ENCODE data around the gene HMGN2. TPM values are rescaled to one million over a fixed set of nuclear protein-coding genes. Genes with fewer than 3 reads are reported as not detected.

HMGN2 gene
- total and polyA plus RNA-seq, 12 donors: 118 to 483 (median 308) TPM

GRCh38 chr1:26432793-26433192 is 39.4 kb upstream of the HMGN2 start:
- no peaks in the 10 kb centered on the region for H3K9me3 ChIP-seq (replicated peaks in 1 of 3)
- H3K36me3 ChIP-seq (replicated peaks in 1 of 2): peaks cover 0 to 19% of the 10 kb centered on the region in 2 donors
- peak overlapping the region in 3 of 4 donors; percentile 30 to 70 (median 60) for H3K4me3 ChIP-seq
- peaks cover 11 to 28% of the 10 kb centered on the region in 2 donors for H3K4me1 ChIP-seq (replicated peaks in 1 of 2)
- intact Hi-C loops (cut with DNase I): no loop called here
- TF ChIP-seq POLR2A (IDR thresholded peaks at IDR 0.05): no peak
- TF ChIP-seq CTCF (IDR thresholded peaks at IDR 0.05): no peak
- H3K27me3 ChIP-seq: no peaks in the 10 kb centered on the region
- 40 to 53% (median 45%) methylated on average over 3 of the region's 3 CpGs for WGBS, 4 donors
- DNase-seq: peak in 1 of 7 donors; percentile 45
- H3K27ac ChIP-seq: peak overlapping the region in 3 of 5 donors; percentile 30 to 74 (median 72)

- Histone ChIP-seq H3K27me3 (no peaks in the 10 kb centered on the region), H3K27ac (no peak overlapping the region), H3K36me3 (replicated peaks in 1 of 2) (peaks cover 0 to 34% of the 10 kb centered on the region in 2 donors), H3K4me3 (no peak overlapping the region), H3K4me1 (replicated peaks in 1 of 2) (peaks cover 11 to 28% of the 10 kb centered on the region in 2 donors), H3K9me3 (replicated peaks in 1 of 3) (no peaks in the 10 kb centered on the region)
- TF ChIP-seq CTCF (IDR thresholded peaks at IDR 0.05) (no peak), POLR2A (IDR thresholded peaks at IDR 0.05) (no peak)
- intact Hi-C loops (cut with DNase I): no loop called here
- DNase-seq: no peak
Measured at GRCh38 chr1:26434161-26434752, 38.0 kb upstream of the HMGN2 start.

GRCh38 chr1:26438041-26438440 is 34.2 kb upstream of the HMGN2 start:
- Histone ChIP-seq H3K27me3 (no peaks in the 10 kb centered on the region), H3K4me1 (replicated peaks in 1 of 2) (peaks cover 1 to 16% of the 10 kb centered on the region in 2 donors), H3K9me3 (replicated peaks in 1 of 3) (no peaks in the 10 kb centered on the region), H3K36me3 (replicated peaks in 1 of 2) (peaks cover 0 to 70% of the 10 kb centered on the region in 2 donors), H3K27ac (no peak overlapping the region), H3K4me3 (no peak overlapping the region)
- no peak for DNase-seq
- TF ChIP-seq POLR2A (IDR thresholded peaks at IDR 0.05): no peak
- no peak for TF ChIP-seq CTCF (IDR thresholded peaks at IDR 0.05)
- 94 to 97% (median 95%) methylated on average over 6 of the region's 6 CpGs for WGBS, 4 donors
- intact Hi-C loops (cut with DNase I): no loop called here

GRCh38 chr1:26440259-26440658 is 32.0 kb upstream of the HMGN2 start:
- whole genome bisulfite sequencing, 4 donors: 97 to 100% (median 99%) methylated on average over 2 of the region's 2 CpGs
- Histone ChIP-seq H3K9me3 (replicated peaks in 1 of 3) (no peaks in the 10 kb centered on the region), H3K27me3 (no peaks in the 10 kb centered on the region), H3K4me1 (replicated peaks in 1 of 2) (no peaks in the 10 kb centered on the region), H3K36me3 (replicated peaks in 1 of 2) (peaks cover 0 to 92% of the 10 kb centered on the region in 2 donors), H3K4me3 (no peak overlapping the region), H3K27ac (no peak overlapping the region)
- TF ChIP-seq POLR2A (IDR thresholded peaks at IDR 0.05) (no peak), CTCF (IDR thresholded peaks at IDR 0.05) (no peak)
- no peak for DNase-seq
- intact Hi-C loops (cut with DNase I): no loop called here
